GM23338 (cell line): ENCODE measurements around the gene TBC1D10B. TPM values are rescaled to one million over a fixed set of nuclear protein-coding genes. Genes with fewer than 3 reads are reported as not detected.

Experiments used
- ATAC-seq: fragments of 200-7000 bp; cut with Tn5 transposase; 3 replicates; pipeline ENCODE4 v1.9.1; 2020
- DNase-seq: peaks from one replicate; pipeline ENCODE4 v3.0.0-alpha.2; 2015; ENCODE audit warnings: low spot score
- H2AFZ ChIP-seq: fragments of 200-600 bp; sonication (generic); 2 replicates; pipeline ENCODE4 v1.8.0; 2016; ENCODE audit warnings: antibody characterized with exemption, mild to moderate bottlenecking, moderate library complexity
- H3F3A ChIP-seq: fragments of 200-600 bp; sonication (generic); replicated peaks from 2 replicates; pipeline ENCODE4 v1.8.0; 2017; ENCODE audit warnings: antibody characterized with exemption, mixed run types, low read depth
- H3K27ac ChIP-seq: fragments of 200-600 bp; sonication (generic); 2 replicates; pipeline ENCODE4 v1.6.1; 2016; ENCODE audit warnings: low read depth
- H3K27me3 ChIP-seq: fragments of 200-600 bp; sonication (generic); 2 replicates; pipeline ENCODE4 v1.8.0; 2016; ENCODE audit warnings: mild to moderate bottlenecking, mixed run types, moderate library complexity; ENCODE audit not compliant: insufficient read depth
- H3K36me3 ChIP-seq: fragments of 200-600 bp; sonication (generic); 2 replicates; pipeline ENCODE4 v1.8.0; 2016; ENCODE audit warnings: mild to moderate bottlenecking; ENCODE audit not compliant: insufficient read depth
- H3K4me1 ChIP-seq: fragments of 200-600 bp; sonication (generic); 2 replicates; pipeline ENCODE4 v1.8.0; 2016; ENCODE audit warnings: mild to moderate bottlenecking, moderate library complexity; ENCODE audit not compliant: insufficient read depth
- H3K4me2 ChIP-seq: fragments of 200-600 bp; sonication (generic); 2 replicates; pipeline ENCODE4 v1.7.1; 2017; ENCODE audit warnings: mixed run types
- H3K4me3 ChIP-seq: fragments of 200-600 bp; sonication (generic); 2 replicates; pipeline ENCODE4 v1.6.1; 2016; ENCODE audit warnings: mixed run types
- H3K79me2 ChIP-seq: fragments of 200-600 bp; sonication (generic); replicated peaks from 2 replicates; pipeline ENCODE4 v1.8.0; 2017; ENCODE audit warnings: mild to moderate bottlenecking; ENCODE audit not compliant: insufficient read depth
- H3K9me2 ChIP-seq: fragments of 200-600 bp; sonication (generic); 2 replicates; pipeline ENCODE4 v1.8.0; 2017; ENCODE audit not compliant: insufficient read depth
- H4K20me1 ChIP-seq: fragments of 200-600 bp; sonication (generic); replicated peaks from 2 replicates; pipeline ENCODE4 v1.8.0; 2017; ENCODE audit warnings: mild to moderate bottlenecking; ENCODE audit not compliant: insufficient read depth
- H3K27ac Mint-ChIP-seq: 2 replicates; pipeline ENCODE4 v1.8.0; 2020; ENCODE audit warnings: inconsistent platforms, mild to moderate bottlenecking, moderate library complexity, mixed read lengths
- H3K27me3 Mint-ChIP-seq: 3 replicates; pipeline ENCODE4 v1.8.0; 2022; ENCODE audit warnings: low read depth, mild to moderate bottlenecking, moderate library complexity, mixed read lengths, inconsistent platforms; ENCODE audit not compliant: insufficient read depth, poor library complexity
- H3K36me3 Mint-ChIP-seq: 3 replicates; pipeline ENCODE4 v1.8.0; 2021; ENCODE audit warnings: low read depth, mild to moderate bottlenecking, inconsistent platforms, moderate library complexity, mixed read lengths
- H3K4me1 Mint-ChIP-seq: 3 replicates; pipeline ENCODE4 v1.8.0; 2020; ENCODE audit warnings: mild to moderate bottlenecking, inconsistent platforms, mixed read lengths
- H3K4me3 Mint-ChIP-seq: 3 replicates; pipeline ENCODE4 v1.8.0; 2021; ENCODE audit warnings: moderate library complexity, mild to moderate bottlenecking, inconsistent platforms, mixed read lengths
- H3K9me3 Mint-ChIP-seq: 3 replicates; pipeline ENCODE4 v1.8.0; 2020; ENCODE audit warnings: moderate library complexity, mild to moderate bottlenecking, inconsistent platforms, mixed read lengths
- CREB1 ChIP-seq: fragments of 250-450 bp; sonication (Bioruptor Pico); IDR thresholded peaks from 2 replicates; pipeline ENCODE4 v1.5.0; 2020; ENCODE audit warnings: low read depth, mild to moderate bottlenecking, moderate library complexity
- CTCF ChIP-seq, 2 experiments: fragments of 200-600 bp in 1 of 2; sonication (generic) in 1 of 2; conservative IDR thresholded peaks; 2 replicates each; pipeline versions ENCODE4 v1.5.1 to v1.6.1; 2016 to 2017; ENCODE audit warnings: antibody characterized with exemption in 2 of 2, low read depth in 2 of 2, mild to moderate bottlenecking in 2 of 2, moderate library complexity in 1 of 2
- JUNB ChIP-seq: IDR thresholded peaks from one replicate; pipeline ENCODE4 v1.6.1; 2016; ENCODE audit warnings: antibody characterized with exemption; ENCODE audit not compliant: unreplicated experiment
- REST ChIP-seq: IDR thresholded peaks from one replicate; pipeline ENCODE4 v1.6.1; 2018; ENCODE audit warnings: antibody characterized with exemption; ENCODE audit not compliant: unreplicated experiment
- STAT1 ChIP-seq: IDR thresholded peaks from one replicate; pipeline ENCODE4 v1.6.1; 2016; ENCODE audit warnings: antibody characterized with exemption; ENCODE audit not compliant: unreplicated experiment
- ZNF114 ChIP-seq: fragments of 250-450 bp; sonication (Bioruptor Pico); IDR thresholded peaks from 2 replicates; pipeline ENCODE4 v1.5.0; 2020; ENCODE audit warnings: mild to moderate bottlenecking, moderate library complexity
- ZNF331 ChIP-seq: fragments of 250-450 bp; sonication (Bioruptor Pico); IDR thresholded peaks from 2 replicates; pipeline ENCODE4 v1.5.0; 2020; ENCODE audit warnings: low read depth, mild to moderate bottlenecking, moderate library complexity
- ZNF462 ChIP-seq: fragments of 250-450 bp; sonication (Bioruptor Pico); IDR thresholded peaks from 2 replicates; pipeline ENCODE4 v1.5.0; 2020; ENCODE audit warnings: mild to moderate bottlenecking, moderate library complexity
- polyA plus RNA-seq: library from polyadenylated mRNA; unstranded; fragments of >200 nt; fragmentation: Nextera tagmentation; extraction: Ambion mirVana; gene quantifications from 2 replicates; pipeline ENCODE4 v1.2.1, GENCODE V29; 2016
- total RNA-seq: library from RNA; depleted of rRNA; stranded (reverse); fragments of >200 nt; shearing (Covaris generic); gene quantifications from 2 replicates; pipeline ENCODE4 v1.2.3, GENCODE V29; 2014

Gene TBC1D10B
- total and polyA plus RNA-seq, 2 experiments from 2014 or later: 13.3 to 30.8 TPM

GRCh38 chr16:30367349-30368009 is 2.8 kb downstream of the TBC1D10B start (continued):
- TF ChIP-seq CTCF (conservative IDR thresholded peaks at IDR 0.05; ENCODE audit: low read depth in 2 of 2): no peak
- no peak for TF ChIP-seq STAT1
- no peak for TF ChIP-seq REST
- TF ChIP-seq ZNF331: no peak
- TF ChIP-seq ZNF114 (CRISPR knock-in tag): no peak

GRCh38 chr16:30366511-30366910 is 3.8 kb downstream of the TBC1D10B start:
- Histone ChIP-seq H3K4me1 (peaks cover 11% of the 10 kb centered on the region), H4K20me1 (peaks cover 14% of the 10 kb centered on the region)
- no peak for ATAC-seq
- TF ChIP-seq CREB1 (CRISPR knock-in tag) (no peak), STAT1 (no peak), JUNB (no peak), ZNF462 (CRISPR knock-in tag) (no peak), ZNF114 (CRISPR knock-in tag) (no peak), CTCF (conservative IDR thresholded peaks at IDR 0.05; ENCODE audit: low read depth in 2 of 2) (no peak)

More at GRCh38 chr16:30366511-30366910, 3.8 kb downstream of the TBC1D10B start:
- Histone ChIP-seq H3K36me3 (no peaks in the 10 kb centered on the region), H3K27me3 (no peaks in the 10 kb centered on the region), H2AFZ (no peak overlapping the region), H3F3A (no peaks in the 10 kb centered on the region), H3K79me2 (peaks cover 40% of the 10 kb centered on the region), H3K4me2 (no peak overlapping the region), H3K9me2 (no peaks in the 10 kb centered on the region), H3K27ac (no peak overlapping the region), H3K4me3 (no peak overlapping the region)
- Mint-ChIP-seq H3K27me3 (peaks cover 16% of the 10 kb centered on the region), H3K4me1 (peaks cover 28% of the 10 kb centered on the region), H3K4me3 (no peak overlapping the region; the same call in 2 of the 3 replicates), H3K9me3 (no peaks in the 10 kb centered on the region; the same call in 2 of the 3 replicates), H3K36me3 (peaks cover 18% of the 10 kb centered on the region), H3K27ac (no peak overlapping the region)
- no peak for DNase-seq
